GM21381 (cell line): ENCODE data around the gene KYAT1.

Experiments used
- ATAC-seq: cut with Tn5 transposase; IDR thresholded peaks from one replicate; pipeline ENCODE4 v1.9.1; 2021; ENCODE audit warnings: mild to moderate bottlenecking, moderate library complexity; ENCODE audit not compliant: unreplicated experiment

The KYAT1 gene

DNA sequence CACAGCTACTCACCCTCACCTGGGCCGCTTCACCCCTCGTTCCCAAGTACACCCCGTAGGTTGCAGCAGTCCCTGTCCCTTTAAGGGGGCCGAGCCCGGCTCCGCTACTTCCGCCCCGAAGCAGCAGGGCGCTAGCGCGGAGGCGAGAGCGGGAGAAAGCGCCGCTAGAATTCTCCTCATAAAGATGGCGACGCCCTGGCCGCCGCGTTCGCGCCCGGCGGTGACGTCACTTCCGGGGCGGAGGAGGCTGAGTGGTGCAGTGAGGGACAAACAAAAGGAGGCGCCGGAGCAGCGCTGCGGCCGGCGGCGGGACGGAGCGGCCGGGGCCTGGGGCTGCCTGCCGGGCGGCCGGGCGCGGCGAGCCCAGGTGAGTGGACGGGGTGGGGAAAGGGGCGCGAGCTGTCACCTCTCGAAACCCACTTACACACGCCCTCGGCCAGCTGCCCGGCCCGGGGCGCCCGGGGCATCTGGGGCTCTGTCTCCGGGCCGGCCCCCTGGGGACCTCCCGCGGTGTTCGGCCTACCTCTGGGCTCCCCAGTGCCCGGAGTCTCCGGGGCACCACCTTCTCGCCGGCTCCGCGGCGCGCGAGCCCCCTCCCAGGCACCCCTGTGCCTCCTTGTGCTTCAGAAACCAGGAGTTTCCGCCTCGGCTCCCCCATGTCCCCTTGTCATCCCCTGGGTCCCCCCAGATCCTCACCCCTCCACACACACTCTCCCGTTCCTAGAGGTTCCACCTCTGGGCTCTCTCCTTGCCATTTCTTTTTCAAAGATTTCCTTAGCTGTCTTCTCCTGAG lies at the start of gene KYAT1, which contains the start of gene LRRC8A:
TSS of gene KYAT1 (minus strand) at position 67 of the 793 bp plus-strand sequence. CDS start 36,545 bp downstream, outside the sequence.
TSS of gene LRRC8A (plus strand) at position 250 of the 793 bp plus-strand sequence. CDS start 25,032 bp downstream, outside the sequence.
- peak; percentile 87 for ATAC-seq

DNA sequence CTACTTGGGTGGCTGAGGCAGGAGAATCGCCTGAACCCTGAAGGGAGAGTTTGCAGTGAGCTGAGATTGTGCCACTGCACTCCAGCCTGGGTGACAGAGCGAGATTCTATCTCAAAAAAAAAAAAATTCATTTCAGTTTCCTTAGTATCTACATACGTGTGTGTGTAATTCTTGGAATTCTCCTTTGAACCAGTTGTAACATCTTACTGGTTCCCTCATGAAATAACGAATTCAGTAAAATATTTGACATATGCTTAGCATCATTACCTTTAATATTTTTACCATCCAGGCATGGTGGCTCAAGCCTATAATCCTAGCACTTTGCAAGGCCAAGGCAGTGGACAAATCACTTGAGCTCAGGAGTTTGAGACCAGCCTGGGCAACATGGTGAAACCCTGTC lies 47.8 kb upstream of the KYAT1 start:
- ATAC-seq, result no peak

DNA sequence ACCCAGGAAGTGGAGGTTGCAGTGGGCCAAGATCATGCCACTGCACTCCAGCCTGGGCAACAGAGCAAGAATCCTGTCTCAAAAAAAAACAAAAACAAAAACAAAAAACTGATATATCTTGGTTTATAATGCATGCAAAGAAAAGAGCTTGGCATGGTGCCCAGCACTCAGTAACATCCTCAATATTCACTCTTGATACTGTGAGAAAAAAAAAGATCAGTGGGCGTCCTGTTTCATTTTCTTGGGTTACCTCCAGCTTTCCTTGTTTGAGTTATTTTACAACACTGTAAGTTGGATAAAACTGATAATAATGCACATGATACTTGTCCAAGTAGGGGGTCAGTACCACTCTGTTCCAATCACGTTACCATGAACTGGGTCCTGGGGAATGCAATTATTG lies 46.9 kb upstream of the KYAT1 start:
- ATAC-seq, result no peak

DNA sequence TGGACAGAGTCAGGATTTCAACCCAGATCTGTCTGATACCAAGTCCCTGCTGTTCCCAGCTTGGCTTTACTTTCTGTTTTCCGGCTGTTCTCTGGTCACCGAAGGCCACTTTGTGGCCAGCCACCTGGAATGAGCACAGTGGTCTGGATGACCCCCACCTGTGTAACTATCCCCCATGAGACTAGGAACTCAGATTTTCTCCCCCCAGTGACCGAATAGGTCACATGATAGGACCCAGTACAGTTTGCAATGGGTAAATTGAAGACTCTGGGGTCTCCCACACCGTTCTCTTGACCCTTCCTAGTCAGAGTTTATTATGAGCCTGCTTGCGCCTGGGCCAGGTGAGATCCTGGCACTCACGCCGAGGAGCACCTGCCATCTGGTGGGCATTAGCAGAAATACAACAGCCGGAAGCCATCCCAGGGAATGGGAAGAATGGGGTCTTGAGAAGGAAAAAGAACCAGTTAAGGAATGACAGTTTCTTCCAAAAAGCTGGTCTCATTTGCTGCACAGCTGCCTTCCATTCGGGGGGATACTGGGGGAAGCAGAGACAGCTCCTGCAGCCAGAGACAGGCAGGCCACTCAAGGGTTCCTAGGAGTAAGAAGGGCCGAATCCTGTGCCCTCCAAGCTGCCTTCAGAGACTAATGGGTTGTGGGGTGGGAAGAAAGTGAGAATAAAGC lies 46.1 kb upstream of the KYAT1 start:
- no peak for ATAC-seq

DNA sequence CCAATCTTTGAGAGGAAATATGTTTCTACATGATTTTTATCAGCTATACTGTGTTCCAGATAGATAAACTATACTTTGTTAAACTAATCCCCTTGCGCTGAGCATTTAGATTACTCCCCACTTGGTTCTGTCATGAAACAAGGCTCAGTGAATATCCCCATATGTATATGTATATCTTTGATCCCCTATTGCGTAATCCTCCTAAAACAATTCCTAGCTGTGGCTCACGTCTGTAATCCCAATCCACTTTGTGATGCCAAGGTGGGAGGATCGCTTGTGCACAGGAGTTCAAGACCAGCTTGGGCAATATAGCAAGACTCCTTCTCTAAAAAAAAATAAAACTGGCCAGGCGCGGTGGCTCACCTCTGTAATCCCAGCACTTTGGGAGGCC lies 41.7 kb upstream of the KYAT1 start:
- no peak for ATAC-seq

DNA sequence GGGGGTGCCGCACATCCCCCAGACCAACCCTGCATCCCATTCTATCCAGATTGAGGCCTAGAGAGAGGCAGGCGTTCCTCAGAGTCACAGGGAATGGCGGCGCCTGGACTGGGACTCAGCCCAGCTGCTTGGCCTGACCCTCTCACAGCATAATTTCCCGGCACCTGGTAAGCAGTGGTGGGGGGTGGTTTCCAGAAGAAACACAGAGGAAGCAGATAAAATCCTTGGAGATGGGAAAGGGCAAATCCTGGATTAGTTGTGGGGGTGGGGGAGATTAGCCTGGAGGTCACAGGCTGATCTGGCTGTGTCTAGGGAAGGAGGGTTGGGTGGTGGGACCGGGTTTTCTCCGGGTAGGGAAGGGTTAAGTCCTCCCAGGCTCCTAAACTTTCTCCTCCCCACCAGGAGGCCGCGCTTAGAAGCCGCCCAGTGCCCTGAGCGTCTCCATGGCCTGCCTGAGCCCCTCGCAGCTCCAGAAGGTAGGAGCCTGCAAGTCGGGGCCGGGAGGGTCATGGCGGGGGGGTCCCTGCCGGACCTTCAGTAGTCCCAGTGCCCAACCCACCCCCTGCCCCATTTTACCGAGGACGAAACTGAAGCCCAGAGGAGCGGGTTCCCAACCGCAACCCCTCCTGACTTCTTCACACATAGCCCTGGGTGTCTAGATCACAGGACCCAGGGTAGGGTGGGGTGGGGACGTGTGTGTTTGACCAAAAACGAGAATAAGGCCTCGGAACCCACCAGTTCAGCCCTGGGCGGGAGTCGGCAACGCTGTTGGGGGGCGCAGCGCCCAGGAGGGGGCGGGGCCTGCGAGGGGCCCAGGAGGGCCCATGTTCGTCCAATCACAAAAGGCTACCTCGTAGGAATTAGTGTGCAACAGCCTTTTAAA lies 40.4 kb upstream of the KYAT1 start:
- ATAC-seq, result no peak

DNA sequence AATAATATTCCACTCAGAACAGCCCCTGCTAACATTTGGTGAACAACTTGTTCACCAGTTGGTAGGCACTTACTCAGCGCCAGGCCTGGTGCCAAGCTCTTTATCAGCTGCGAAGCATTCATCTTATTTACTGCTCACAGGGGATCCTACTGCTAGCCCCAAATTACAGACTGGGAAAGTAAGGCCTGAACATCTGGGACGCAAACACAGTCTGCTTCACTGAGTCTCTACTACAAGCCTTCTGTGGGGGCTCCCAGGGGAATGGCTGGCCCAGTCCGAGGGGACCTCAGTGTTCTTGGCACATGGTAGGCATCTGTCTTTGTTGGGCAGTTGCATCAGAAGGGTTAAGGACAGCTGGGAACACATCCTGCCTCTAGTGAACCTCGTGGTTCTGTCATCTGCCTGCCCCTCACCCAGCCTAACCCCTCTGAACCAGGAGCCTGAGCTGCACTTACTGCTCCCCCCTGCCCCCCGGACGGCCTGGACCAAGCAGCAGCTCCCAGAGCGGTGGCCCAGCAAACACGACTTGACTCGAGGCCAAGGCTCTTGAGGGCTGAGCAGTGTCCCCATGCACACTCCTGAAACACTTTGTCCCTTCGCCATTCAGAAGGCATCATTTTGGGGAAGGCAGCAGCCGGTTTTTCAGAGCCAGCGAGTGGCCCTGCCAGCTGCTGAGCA lies 38.8 kb upstream of the KYAT1 start, which contains the start of gene PHYHD1:
TSS of gene PHYHD1 (plus strand) at position 602 of the 678 bp plus-strand sequence. CDS start 1,342 bp downstream, outside the sequence.
- ATAC-seq, result no peak

DNA sequence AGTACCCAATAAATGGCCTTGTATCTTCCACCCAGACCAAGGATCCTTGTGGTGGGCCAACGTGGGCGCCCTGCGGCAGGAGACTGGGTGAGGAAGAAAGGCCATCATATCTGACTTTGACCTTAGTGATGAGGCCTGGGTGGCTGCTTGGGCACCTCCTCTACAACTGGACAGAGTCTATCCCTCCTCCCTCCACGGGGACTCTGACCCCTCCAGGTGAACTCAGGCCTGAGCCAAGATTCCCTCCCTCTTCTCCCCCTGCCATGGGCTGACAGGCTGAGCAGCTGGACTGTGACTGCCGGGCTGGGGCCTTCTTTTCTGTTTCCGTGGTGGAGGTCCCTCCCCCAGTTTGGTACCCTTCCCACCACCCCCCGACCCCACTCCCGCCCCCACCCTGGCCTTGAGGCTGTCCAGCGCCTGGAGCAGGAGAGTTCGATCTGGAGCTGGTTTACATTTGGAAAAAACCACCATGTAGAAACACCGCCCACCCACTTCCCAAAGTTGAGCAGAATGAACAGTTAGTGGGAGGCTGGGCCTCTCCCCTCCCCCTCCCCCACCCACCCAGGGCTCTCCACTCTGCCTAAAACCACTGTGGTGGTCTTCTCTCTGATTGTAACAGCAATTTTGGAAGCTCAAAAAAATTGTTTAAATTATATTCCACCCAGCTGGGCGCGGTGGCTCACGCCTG lies 37.8 kb upstream of the KYAT1 start:
- no peak for ATAC-seq

DNA sequence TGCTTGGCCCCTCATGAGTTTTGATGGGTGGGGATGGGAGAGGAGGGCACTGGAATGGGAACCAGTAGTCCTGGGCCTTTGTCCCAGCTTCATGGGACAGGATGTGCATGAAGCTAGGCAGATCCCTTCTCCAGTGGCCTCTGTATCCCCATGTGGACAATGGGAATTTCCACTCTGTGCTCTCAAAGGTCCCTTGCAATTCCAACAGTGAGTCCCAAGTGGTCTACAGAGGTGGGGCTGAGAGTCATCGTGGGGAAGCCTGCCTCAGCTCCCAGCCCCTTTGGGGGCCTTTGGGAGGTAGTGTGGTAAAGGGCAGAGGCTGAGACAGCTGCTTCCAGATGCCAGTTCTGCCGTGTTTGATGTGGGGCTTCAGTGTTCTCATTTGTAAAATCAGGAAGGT lies 37.2 kb upstream of the KYAT1 start:
- no peak for ATAC-seq

DNA sequence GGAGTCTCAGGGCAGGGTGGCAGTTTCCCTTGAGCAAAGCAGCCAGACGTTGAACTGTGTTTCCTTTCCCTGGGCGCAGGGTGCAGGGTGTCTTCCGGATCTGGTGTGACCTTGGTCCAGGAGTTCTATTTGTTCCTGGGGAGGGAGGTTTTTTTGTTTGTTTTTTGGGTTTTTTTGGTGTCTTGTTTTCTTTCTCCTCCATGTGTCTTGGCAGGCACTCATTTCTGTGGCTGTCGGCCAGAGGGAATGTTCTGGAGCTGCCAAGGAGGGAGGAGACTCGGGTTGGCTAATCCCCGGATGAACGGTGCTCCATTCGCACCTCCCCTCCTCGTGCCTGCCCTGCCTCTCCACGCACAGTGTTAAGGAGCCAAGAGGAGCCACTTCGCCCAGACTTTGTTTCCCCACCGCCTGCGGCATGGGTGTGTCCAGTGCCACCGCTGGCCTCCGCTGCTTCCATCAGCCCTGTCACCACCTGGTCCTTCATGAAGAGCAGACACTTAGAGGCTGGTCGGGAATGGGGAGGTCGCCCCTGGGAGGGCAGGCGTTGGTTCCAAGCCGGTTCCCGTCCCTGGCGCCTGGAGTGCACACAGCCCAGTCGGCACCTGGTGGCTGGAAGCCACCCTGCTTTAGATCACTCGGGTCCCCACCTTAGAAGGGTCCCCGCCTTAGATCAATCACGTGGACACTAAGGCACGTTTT lies 35.5 kb upstream of the KYAT1 start:
- no peak for ATAC-seq

DNA sequence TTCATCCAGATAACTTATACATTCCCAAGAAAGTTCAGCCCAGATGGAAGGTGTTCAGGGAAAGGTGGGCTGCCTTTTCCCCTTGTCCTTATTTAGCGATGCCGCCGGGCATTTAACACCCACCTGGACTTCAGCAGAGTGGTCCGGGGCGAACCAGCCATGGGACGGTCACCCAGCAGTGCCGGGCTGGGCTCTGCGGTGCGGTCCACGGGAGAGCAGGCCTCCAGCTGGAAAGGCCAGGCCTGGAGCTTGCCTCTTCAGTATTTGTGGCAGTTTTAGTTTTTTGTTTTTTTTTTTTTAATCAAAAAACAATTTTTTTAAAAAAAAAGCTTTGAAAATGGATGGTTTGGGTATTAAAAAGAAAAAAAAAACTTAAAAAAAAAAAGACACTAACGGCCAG lies 35.0 kb upstream of the KYAT1 start:
- ATAC-seq, result no peak

DNA sequence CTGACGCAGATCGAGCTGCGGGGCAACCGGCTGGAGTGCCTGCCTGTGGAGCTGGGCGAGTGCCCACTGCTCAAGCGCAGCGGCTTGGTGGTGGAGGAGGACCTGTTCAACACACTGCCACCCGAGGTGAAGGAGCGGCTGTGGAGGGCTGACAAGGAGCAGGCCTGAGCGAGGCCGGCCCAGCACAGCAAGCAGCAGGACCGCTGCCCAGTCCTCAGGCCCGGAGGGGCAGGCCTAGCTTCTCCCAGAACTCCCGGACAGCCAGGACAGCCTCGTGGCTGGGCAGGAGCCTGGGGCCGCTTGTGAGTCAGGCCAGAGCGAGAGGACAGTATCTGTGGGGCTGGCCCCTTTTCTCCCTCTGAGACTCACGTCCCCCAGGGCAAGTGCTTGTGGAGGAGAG lies 34.5 kb upstream of the KYAT1 start:
- no peak for ATAC-seq

DNA sequence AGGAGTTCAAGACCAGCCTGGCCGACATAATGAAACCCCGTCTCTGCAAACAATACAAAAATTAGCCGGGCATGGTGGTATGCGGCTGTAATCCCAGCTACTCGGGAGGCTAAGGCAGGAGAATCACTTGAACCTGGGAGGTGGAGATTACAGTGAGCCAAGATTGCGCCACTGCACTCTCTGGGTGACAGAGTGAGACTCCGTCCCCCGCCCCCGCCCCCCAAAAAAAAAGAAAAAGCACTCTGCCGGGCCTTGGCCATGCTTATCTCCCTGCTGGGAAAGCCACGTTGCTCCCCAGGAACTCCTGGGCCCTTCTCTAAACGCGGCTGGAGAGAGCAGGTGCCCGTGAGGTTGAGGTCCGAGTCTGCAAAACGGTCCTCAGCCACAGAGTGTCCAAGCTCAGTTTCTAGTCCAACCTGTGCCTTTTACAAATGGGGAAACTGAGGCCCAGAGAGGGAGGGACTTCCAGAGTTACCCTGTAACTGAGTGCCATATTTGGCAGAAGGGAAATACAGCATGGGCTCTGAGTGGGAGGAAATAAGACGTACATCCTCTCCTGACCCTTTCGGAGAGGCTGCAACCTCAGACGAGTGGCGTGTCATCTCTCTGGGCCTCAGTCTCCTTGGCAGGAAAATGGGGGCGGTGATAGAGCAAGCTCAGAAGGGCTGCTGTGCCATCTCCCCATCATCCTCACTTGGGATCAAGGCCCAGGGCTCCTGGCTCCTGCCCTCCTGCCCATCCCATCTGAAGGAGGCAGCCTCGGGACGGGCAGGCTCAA lies 32.4 kb upstream of the KYAT1 start:
- ATAC-seq, result no peak

DNA sequence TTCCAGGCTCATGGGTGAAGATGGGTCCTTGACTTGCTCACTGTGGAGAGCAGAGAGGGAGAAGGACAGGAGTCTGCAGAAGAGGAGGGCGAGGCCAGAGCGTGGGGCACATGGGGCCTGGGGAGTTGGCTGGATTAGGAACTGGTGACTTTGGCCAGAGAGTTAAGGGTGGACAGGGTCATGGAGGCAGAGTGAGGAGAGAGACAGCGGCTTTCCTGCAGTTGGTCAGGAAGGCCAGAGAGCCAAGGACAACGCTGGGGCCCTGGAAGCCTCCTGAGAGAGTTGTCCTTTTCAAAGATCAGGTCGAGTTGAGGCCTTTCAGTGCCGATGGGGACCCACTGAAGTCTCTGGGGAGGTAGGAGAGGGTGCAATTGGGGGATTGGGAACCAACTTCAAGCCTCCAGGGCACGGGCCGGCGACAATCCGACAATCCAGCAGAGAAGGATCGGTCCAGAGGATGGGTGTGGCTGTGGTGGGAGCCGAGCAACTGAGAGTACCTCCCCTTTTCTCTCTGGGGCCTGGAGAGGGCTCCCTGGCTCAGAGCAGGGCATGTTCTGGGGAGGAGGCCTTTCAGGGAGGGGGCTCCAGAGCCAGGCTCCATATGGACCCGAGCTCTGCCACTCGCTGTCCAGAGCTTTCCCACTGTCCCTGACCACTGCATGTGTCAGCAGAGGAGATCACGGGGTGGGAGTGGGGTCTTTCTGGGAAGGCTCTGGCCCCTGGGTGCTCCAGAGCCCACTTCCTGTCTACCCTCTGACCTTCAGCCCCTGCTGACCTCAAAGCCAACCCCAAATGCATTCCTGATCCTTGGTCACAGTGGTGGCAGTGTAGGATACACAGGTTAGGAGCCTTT lies 31.5 kb upstream of the KYAT1 start:
- no peak for ATAC-seq

DNA sequence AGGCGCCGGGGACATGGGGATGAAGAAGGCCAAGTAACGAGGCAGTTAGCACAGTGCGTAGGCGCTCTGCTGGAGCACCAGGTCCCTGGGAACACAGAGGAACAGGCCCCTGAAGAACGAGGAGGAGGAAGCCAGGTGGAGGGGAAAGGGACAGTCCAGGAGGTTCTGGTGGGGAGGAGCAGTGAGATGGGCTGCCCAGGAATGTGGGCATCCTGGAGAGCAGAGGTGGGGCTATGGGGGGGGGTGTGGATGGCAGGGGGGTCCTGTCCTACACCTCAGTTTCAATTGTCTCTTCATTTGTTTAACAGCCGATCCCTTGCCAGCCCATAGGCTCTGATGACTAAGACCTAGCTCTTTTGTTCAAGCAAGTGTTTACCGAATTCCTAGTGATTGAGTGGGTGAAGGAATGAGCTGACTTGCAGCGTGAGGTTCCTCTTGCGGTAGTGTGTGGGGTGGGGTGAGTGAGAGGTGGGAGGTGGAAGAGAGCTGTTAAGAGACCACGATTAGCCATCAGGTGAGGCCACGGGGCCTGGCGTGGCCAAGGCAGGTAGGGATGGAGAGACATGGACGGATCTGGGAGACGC lies 30.6 kb upstream of the KYAT1 start:
- no peak for ATAC-seq

DNA sequence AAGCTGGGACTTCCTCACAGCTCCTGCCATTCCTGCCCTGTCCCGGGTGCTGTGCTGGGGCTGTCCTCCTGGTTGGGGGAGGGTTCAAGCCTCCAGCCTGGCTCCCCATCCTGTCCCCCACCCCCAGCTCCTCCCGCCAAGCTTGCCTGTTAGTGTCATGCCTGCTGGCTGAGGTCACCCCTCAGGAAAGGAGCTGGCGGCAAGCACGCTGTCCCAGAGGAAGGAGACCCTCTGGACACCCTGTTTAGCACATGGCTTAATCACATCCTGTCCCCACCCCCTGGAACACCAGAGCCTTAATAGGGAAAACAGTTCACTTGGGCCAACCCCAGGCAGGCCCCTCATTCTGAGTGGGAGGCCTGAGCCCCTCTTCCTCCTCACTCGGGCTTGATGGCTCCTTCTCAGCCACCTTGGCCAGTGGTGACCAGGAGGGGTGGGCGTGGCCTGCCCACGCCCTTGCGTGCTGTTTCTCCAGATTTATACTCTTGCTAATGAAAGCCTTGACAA lies 29.8 kb upstream of the KYAT1 start:
- no peak for ATAC-seq

DNA sequence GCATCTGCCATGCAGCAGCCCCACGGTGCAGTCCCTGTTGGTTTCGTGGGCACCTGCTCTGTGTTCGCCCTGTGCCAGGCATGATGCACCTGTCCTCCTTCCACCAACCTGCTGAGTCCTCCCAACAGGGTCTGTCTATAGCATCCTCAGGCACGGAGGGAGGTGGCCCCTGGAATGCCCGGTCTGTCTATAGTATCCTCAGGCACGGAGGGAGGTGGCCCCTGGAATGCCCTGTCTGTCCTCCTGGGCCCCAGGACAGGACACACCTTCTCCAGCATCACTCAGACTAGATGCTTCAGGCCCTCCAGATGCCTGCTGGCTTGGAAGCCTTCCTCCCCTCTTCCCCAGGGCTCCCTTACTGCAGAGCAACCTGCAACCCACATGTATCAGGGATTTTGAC lies 29.2 kb upstream of the KYAT1 start:
- ATAC-seq, result no peak
